SK-MEL-5 (cell line): Measurements from ENCODE around the gene PEF1. TPM values are rescaled to one million over a fixed set of nuclear protein-coding genes. Genes with fewer than 3 reads are reported as not detected.

Experiments
- DNase-seq: peaks from one replicate; pipeline ENCODE4 v3.0.0-alpha.2; 2016; ENCODE audit warnings: low read depth, low spot score
- in situ Hi-C: cut with HindIII; loops from 2 replicates; pipeline ENCODE4 v1.10.0; 2016; ENCODE audit warnings: low sequenced_read_pairs, high pct_unique_total_duplicates, low pct_unique_long_range_greater_than_20kb
- total RNA-seq: library from RNA; depleted of rRNA; stranded (reverse); fragments of >200 nt; shearing (Covaris generic); gene quantifications from 2 replicates; pipeline ENCODE4 v1.2.3, GENCODE V29; 2014

Gene PEF1
- total RNA-seq, 1 experiment from 2014 or later: 45.7 TPM

- no peak for DNase-seq
- in situ Hi-C loops: no loop called here
Observed at GRCh38 chr1:31646259-31646960, 1.7 kb upstream of the PEF1 start.

- in situ Hi-C loops: no loop called here
Observed at GRCh38 chr1:31645274-31645568, 545 bp upstream of the PEF1 start.

GRCh38 chr1:31643976-31644559 is 608 bp downstream of the PEF1 start:
- in situ Hi-C loops: no loop called here
- DNase-seq: no peak

More at GRCh38 chr1:31645274-31645568, 545 bp upstream of the PEF1 start:
- no peak for DNase-seq

GRCh38 chr1:31642897-31643296 is 1.8 kb downstream of the PEF1 start:
- DNase-seq: no peak
- in situ Hi-C loops: no loop called here

DNA sequence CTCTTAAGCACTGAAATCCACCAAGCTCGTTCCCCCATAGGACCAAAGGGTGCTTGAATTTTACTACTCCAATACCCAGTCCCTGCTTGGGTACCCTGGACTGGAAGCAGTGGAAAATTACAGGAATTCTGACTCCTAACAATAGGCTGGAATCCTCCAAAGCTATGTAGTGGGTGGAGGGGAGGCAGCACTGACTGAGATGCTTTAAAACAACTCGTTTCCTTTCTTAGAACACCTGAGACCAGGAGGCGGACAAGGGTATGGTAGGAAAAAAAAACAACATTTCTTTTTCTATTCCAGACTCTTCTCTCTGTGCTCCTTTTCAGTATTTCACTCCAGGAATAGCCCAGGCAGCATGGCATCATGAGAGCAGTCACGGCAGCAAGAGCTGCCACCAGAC is 2.3 kb downstream of the PEF1 start:
- in situ Hi-C loops: no loop called here
- no peak for DNase-seq

DNA sequence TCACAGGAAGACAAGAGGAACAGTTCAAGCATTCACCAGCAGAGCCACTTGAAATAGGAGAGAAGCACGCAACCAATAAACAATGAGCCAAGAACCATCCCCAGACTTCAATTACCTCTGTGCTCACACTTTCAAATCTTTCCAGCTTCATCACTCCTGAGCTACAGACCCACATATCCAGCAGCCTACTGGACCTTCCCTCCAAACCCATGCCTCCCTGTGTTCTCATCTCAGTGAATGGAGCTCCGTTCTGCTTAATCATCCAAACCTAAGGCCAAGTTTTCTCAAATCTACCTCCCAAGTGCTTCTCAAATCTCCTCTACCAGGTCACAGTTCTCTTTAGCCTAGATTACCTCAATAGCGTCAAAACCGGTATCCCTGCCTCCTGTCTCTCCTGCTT is 3.7 kb downstream of the PEF1 start:
- DNase-seq: no peak
- in situ Hi-C loops: no loop called here

DNA sequence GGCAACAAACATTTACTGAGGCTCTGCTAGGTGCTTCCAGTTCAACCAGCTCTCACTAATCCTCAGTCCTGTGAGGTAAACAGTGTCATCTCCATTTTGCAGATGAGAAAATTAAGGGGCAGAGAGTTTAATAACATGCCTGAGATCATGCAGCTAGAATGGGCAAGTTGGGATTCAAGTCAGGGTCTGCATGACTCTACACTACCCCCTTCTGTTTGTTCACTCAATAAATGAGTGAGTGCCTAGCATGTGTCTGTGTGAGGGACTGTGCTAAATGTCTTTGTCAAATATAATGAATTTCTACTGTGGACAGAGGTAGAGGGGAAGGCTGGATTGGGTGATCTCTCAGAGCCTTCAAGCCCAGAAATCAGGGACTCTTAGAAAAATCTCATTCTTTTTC is 4.5 kb downstream of the PEF1 start:
- DNase-seq: no peak
- in situ Hi-C loops: no loop called here

DNA sequence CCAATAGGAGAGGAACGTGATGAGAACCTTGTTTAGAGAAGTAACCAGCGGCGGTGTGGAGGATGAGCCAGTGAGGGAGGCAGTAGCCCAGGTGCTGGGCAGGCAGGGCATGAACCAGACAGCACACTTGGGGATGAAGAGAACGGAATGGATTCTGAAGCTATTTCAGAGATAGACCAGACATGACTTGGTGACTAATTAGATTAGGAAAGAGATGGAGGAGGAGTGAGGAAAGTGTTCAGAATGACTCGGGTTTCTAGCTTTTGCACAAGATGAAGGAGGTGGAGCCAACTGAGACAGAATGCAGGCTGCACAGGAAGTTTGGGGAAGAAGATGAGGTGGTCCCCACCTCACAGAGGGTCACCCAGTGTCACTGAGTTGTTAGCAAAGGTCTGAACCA is 5.1 kb downstream of the PEF1 start:
- in situ Hi-C loops: no loop called here

DNA sequence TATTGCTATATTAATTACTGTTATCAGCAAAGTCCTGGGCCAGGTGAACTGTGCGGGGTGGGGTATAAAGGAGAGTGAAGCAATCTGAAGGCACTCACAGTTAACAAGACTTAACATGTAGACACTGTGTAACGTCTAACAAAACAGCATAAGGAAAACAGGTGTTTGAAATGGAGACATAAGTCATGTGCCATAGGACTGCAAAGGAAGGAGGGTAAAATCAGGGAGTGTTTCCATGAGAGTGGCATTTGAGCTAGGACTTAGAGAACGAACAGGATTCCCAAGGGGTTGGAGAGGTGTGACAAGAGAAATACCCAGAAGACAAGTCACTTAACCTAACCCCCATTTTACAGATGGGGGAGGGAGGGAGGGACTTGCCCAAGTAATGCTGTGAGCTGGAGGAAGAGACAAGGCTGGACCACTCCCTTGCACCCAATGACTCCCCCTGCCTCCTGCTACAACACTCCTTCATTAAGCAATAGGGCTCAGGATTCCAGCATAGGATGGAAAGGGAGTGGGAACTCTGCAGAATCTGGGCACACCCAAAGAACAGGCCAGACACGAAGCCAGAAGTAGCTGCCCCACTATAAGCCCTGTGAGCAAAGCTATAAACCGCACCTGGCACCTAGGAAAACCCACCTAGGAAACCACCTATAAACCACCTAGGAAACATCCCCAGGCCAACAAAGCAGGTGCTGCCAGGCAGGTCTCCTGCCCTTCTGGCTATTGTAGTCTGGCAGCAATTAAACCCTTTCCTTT is 6.6 kb downstream of the PEF1 start:
- in situ Hi-C loops: no loop called here
- DNase-seq: no peak

More for the DNA sequence above, 5.1 kb downstream of the PEF1 start:
- DNase-seq: no peak

GRCh38 chr1:31633117-31633516 is 11.6 kb downstream of the PEF1 start:
- in situ Hi-C loops: no loop called here
- peak; percentile 56 for DNase-seq

DNA sequence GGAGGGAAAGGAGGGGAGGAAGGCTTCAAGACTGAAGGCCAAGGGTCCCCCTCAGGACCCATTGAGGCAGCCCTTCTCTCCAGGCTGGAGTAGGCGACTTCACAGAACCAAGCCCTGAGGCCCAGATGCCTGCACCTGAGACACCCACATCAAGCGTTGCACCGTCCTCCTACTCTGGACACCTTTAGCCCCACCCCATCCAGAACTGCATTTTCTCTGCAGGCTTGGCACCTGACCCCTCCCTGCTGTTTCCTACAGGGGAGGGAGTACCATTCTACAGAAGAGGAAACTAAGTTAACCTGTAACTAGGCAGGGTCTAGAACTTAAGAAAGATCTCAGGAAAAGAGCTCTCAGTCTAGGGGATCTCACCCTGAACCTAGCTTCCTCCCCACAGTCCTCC is 12.0 kb downstream of the PEF1 start:
- DNase-seq: no peak
- in situ Hi-C loops: no loop called here

DNA sequence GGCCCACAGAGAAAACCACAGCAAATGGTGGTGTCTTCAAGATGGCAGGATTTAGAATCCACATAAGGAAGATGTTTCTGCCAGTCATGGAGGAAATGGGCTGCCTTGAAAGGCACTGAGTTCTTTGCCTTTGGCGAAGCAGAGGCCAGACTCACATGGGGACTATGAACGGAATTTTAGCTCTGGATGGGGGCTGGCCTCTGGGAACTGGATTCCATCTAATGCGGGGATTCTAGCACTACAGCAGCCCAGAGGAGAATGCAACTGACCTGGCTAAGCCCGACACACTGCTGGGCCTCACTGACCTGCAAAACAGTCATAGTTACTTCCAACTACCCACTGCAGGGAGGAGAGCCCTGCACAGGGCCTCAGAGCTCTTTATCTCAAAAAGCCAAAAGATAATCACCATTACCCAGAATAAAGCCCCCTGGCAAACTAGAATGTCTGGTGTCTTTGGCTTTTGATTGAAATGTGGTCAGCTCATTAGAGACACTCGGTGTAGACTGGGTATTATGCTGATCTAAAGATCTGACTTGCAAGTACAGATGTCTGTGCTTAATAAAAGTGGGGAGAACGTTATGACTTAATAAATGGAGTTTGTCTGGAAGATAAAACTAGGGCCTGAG is 15.6 kb downstream of the PEF1 start:
- in situ Hi-C loops: no loop called here
- DNase-seq: no peak

DNA sequence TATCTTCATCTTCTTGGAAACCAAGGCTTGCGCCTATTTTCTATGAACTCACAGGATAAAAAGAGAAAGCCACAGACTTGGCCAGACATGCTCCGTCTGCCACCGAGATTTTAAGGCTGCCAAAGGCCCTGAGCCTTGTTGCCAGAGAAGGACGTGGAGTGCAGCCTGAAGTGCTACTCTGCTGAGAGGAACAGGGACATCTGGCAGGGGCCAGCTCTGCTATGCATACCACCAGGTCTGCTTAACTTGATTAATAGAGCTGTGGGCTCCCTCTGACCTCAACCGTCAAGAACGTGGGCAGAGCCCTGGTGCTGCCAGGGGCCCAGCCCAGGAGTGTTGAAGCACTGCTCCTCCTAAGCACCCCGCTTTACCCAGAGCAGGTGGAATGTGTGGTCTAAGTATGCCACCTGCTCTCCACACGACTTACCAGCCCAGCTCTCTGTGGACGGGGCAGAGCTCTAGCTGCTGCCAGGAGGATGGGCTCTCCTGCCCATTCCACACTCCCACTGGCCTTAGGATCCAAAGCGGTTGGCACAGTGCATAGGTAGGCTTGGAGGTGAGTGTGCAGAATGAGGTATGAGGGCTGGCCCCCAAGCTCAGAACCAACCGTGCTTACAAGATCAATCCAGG is 16.6 kb downstream of the PEF1 start:
- DNase-seq: no peak
- in situ Hi-C loops: no loop called here

DNA sequence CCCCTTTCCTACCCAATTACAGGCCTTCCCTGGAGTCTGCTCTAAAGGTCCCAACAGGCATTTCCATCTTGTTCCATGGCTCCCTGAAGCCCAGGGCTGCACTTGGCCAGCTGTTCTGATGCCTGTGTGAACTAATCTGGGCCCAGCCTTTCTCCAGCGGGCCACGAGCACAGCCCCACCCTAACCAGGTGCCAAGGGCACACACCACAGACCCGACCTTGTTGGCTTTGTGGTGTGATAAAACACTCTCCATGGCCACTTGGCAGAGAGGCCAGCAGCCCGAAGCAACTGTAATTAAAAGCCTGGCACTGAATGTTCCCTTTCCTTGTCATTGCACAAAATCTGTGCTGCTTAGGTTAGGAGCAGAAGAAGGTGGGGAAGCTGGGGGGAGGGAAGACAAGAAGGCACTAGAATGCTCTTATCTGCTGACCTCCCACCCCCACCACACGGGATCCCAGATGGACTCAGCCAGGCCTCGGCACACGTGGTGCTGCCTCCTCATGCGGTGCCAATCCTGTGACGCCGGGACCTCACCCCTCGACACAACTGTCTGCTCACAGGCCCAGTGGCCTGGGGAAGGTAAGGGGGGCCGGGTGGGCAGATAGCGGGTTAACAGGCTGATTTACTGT is 17.3 kb downstream of the PEF1 start:
- DNase-seq: no peak
- in situ Hi-C loops: no loop called here

GRCh38 chr1:31626223-31627207 is 18.2 kb downstream of the PEF1 start:
- DNase-seq: no peak
- in situ Hi-C loops: no loop called here

DNA sequence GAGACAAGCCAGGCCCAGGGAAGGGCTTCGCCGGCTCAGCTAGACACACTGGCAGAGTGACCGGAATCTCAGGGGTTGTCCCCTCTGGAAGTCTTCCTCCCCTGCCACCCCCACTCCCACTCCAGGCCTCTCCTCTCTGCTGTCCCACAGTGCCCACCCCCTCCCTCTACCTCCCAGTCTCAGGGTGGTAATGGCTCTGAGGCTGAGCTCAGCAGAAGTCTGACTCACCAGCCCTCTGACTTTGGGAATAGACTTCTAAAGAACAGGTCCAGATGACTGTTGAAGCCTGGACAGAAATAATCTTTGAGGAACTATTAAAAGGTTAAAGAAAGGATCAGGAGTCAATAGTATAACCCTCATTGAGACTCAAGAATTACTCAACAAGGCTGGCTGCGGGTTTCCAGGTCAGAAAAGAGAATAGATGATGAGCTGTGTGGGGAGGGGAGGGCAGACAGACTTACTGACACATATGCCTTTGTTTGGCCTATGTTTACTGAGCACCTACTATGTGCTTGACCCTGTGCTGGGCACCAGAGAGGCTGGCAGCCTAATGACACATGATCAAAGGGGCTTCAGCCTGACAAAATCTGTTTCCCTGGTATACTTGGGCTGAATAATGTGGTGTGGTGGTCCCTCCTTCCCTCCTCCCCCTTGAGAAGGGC is 19.0 kb downstream of the PEF1 start:
- in situ Hi-C loops: no loop called here
- no peak for DNase-seq
